Gastrocnemius medialis (tissue), 4 donors: ENCODE measurements around the gene XPO4. TPM values are rescaled to one million over a fixed set of nuclear protein-coding genes. Genes with fewer than 3 reads are reported as not detected.

Experiments used
- ATAC-seq, 2 donors: fragments of 150-250 bp; one replicate each; pipeline ENCODE4 v1.9.1; 2016
- DNase-seq, 2 donors: peaks; one replicate each; pipeline ENCODE4 v3.0.0-alpha.2; 2019
- H3K27ac ChIP-seq, 4 donors: fragments of 200-600 bp; sonication (generic); 1 replicate in 1 of 4; 2 replicates in 3 of 4; pipeline ENCODE4 v1.5.1; 2016 to 2018; ENCODE audit warnings: mild to moderate bottlenecking in 2 of 4, moderate library complexity in 1 of 4
- H3K27me3 ChIP-seq, 3 donors: fragments of 200-600 bp; sonication (generic) in 2 of 3; 1 replicate in 1 of 3; 2 replicates in 2 of 3; pipeline versions ENCODE4 v1.5.1 to v1.6.0; 2016 to 2019; ENCODE audit warnings: mild to moderate bottlenecking in 1 of 3, moderate library complexity in 1 of 3
- H3K36me3 ChIP-seq, 2 donors: fragments of 200-600 bp; sonication (generic) in 1 of 2; one replicate each; pipeline ENCODE4 v1.5.1; 2017 to 2018
- H3K4me1 ChIP-seq, 2 donors: fragments of 200-600 bp; sonication (generic) in 1 of 2; one replicate each; pipeline ENCODE4 v1.5.1; 2016 to 2017; ENCODE audit warnings: mild to moderate bottlenecking in 2 of 2
- H3K4me3 ChIP-seq, 4 donors: fragments of 200-600 bp; sonication (generic) in 3 of 4; 1 replicate in 1 of 4; 2 replicates in 3 of 4; pipeline ENCODE4 v1.5.1; 2016 to 2019; ENCODE audit warnings: mild to moderate bottlenecking in 2 of 4
- H3K9me3 ChIP-seq, 3 donors: fragments of 200-600 bp; sonication (generic) in 2 of 3; 1 replicate in 1 of 3; 2 replicates in 2 of 3; pipeline ENCODE4 v1.5.1; 2016 to 2019
- CTCF ChIP-seq, 5 experiments: fragments of 450-650 bp in 3 of 5; fragments of 200-600 bp in 2 of 5; sonication (generic) in 2 of 5; IDR thresholded peaks in 4 of 5; conservative IDR thresholded peaks in 1 of 5; 1 replicate in 4 of 5; 2 replicates in 1 of 5; pipeline ENCODE4 v1.5.1; 2016 to 2019; ENCODE audit warnings: antibody characterized with exemption in 5 of 5, mild to moderate bottlenecking in 3 of 5, moderate library complexity in 3 of 5
- POLR2A ChIP-seq, 2 donors: fragments of 450-650 bp; IDR thresholded peaks; one replicate each; pipeline ENCODE4 v1.6.1; 2017; ENCODE audit warnings: antibody characterized with exemption in 2 of 2, mild to moderate bottlenecking in 2 of 2, moderate library complexity in 2 of 2
- in situ Hi-C, 4 donors: fragments of 200-750 bp; cut with MboI; loops; one replicate each; pipeline versions ENCODE4 v1.15.0 to v1.8.0; 2017; ENCODE audit warnings: low sequenced_read_pairs in 4 of 4
- intact Hi-C: fragments of 100-400 bp; cut with DNase I; formaldehyde crosslinking; loops from one replicate; pipeline ENCODE4 v1.15.1; 2023; ENCODE audit warnings: low total_unique reads
- total RNA-seq, 4 donors: library from RNA; depleted of rRNA; stranded (reverse); fragments of >200 nt; gene quantifications; one replicate each; pipeline versions ENCODE4 v1.1.0 to v1.2.3, GENCODE V29; 2016

The XPO4 gene
- total RNA-seq, 4 donors from 2014 or later, result 10.0 to 18.7 (median 14.7) TPM

DNA sequence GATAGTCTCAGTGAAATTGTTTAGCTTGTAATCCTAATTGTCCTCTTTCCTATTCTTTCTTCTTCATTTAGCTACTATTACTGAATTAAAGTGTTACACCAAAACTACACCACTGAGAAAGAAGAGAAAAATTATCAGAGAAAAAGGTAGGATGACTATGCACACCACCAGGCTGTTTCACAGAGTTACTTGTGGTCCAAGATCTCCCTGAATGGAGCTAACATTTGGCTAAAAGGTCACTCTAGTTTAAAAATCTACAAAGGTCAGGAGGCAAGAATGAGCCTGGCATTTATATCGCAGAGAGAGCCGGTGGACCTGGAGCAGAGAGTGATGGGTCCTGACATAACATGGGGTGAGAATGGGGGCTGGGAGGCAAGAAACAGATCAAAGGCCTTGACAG is 91.7 kb downstream of the XPO4 start:
- in situ Hi-C loops, result no loop called here
- Histone ChIP-seq H3K9me3 (no peaks in the 10 kb centered on the region), H3K27ac (peak overlapping the region; percentile 87 to 93 (median 88)), H3K36me3 (peaks cover 0 to 28% of the 10 kb centered on the region in 2 donors), H3K4me3 (no peak overlapping the region), H3K27me3 (no peaks in the 10 kb centered on the region), H3K4me1 (peaks cover 30 to 42% of the 10 kb centered on the region in 2 donors)
- DNase-seq, result no peak
- TF ChIP-seq CTCF (IDR thresholded peaks at IDR 0.05 in 4 of 5, conservative IDR thresholded peaks at IDR 0.05 in 1 of 5), result no peak
- no peak for ATAC-seq
- intact Hi-C loops, result loop anchor here (5.0 to 10.0 kb wide), 3 partner anchors 39 to 244 kb away; partner anchors contain the start of genes EEF1AKMT1 and IFT88

DNA sequence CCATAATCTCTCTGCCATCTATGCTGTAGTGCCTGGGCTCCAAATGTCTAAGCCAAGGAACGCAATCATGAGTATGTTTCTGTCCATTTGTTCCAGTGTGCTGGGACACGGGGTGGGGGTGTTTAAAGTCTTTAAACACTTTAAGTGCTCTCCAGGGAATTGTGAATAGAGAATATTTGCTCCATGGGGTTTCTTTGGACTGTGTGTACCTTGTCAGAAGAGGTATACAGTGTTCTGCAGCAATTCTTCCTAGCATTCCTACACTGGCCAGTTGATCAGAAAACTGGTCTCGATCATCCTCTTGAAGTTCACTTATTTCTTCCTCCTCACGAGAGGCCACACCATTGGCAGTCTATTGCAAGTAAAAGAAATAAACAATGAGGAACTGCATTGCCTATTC is 93.7 kb downstream of the XPO4 start:
- in situ Hi-C loops (no loop called here), intact Hi-C loops (no loop called here)
- H3K4me3 ChIP-seq, result no peak overlapping the region
- peaks cover 17 to 28% of the 10 kb centered on the region in 2 donors for H3K4me1 ChIP-seq
- TF ChIP-seq POLR2A (IDR thresholded peaks at IDR 0.05), result no peak
- no peak for TF ChIP-seq CTCF (IDR thresholded peaks at IDR 0.05 in 4 of 5, conservative IDR thresholded peaks at IDR 0.05 in 1 of 5)
- ATAC-seq, result no peak
- H3K36me3 ChIP-seq, result peaks cover 0 to 28% of the 10 kb centered on the region in 2 donors
- no peaks in the 10 kb centered on the region for H3K9me3 ChIP-seq
- no peaks in the 10 kb centered on the region for H3K27me3 ChIP-seq
- no peak for DNase-seq
- H3K27ac ChIP-seq, result peak overlapping the region; percentile 87 to 93 (median 88)

GRCh38 chr13:20803180-20803965 is 99.2 kb downstream of the XPO4 start:
- TF ChIP-seq CTCF (IDR thresholded peaks at IDR 0.05 in 4 of 5, conservative IDR thresholded peaks at IDR 0.05 in 1 of 5) (no peak), POLR2A (IDR thresholded peaks at IDR 0.05) (no peak)
- Histone ChIP-seq H3K36me3 (peaks cover 0 to 28% of the 10 kb centered on the region in 2 donors), H3K27me3 (no peaks in the 10 kb centered on the region), H3K27ac (peak overlapping the region; percentile 52 to 67 (median 58)), H3K9me3 (no peaks in the 10 kb centered on the region), H3K4me1 (no peaks in the 10 kb centered on the region), H3K4me3 (no peak overlapping the region)
- in situ Hi-C loops (no loop called here), intact Hi-C loops (no loop called here)
- no peak for DNase-seq
- ATAC-seq, result no peak

GRCh38 chr13:20801707-20802106 is 100.8 kb downstream of the XPO4 start:
- Histone ChIP-seq H3K27me3 (no peaks in the 10 kb centered on the region), H3K4me1 (peaks cover 0 to 10% of the 10 kb centered on the region in 2 donors), H3K36me3 (peaks cover 0 to 20% of the 10 kb centered on the region in 2 donors), H3K4me3 (no peak overlapping the region), H3K9me3 (no peaks in the 10 kb centered on the region), H3K27ac (peak overlapping the region in 3 of 4 donors; percentile 10 to 67 (median 52))
- in situ Hi-C loops (no loop called here), intact Hi-C loops (no loop called here)
- no peak for TF ChIP-seq POLR2A (IDR thresholded peaks at IDR 0.05)
- TF ChIP-seq CTCF (IDR thresholded peaks at IDR 0.05 in 4 of 5, conservative IDR thresholded peaks at IDR 0.05 in 1 of 5), result no peak
- DNase-seq (no peak), ATAC-seq (no peak)
